BE2C (cell line): ENCODE measurements around the gene ZNRF2.

Experiments used
- DNase-seq: peaks from one replicate; pipeline ENCODE4 v3.0.0-alpha.2; 2020
- H3K27me3 ChIP-seq: fragments of 250-450 bp; sonication (Bioruptor Pico); 2 replicates; pipeline ENCODE4 v1.5.1; 2020; ENCODE audit warnings: mild to moderate bottlenecking
- H3K36me3 ChIP-seq: fragments of 250-450 bp; sonication (Bioruptor Pico); 2 replicates; pipeline ENCODE4 v1.5.1; 2020; ENCODE audit warnings: mild to moderate bottlenecking
- H3K4me1 ChIP-seq: fragments of 250-450 bp; sonication (Bioruptor Pico); 2 replicates; pipeline ENCODE4 v1.5.1; 2020
- H3K4me3 ChIP-seq: 2 replicates; pipeline ENCODE4 v1.5.1; 2011; ENCODE audit warnings: low read depth, low read length
- H3K9me3 ChIP-seq: fragments of 250-450 bp; sonication (Bioruptor Pico); 2 replicates; pipeline ENCODE4 v1.5.1; 2020
- TF ChIP-seq, protein P1 (sequence below): IDR thresholded peaks from 2 replicates; pipeline ENCODE4 v1.5.1; 2012; ENCODE audit warnings: mild to moderate bottlenecking, low read depth, low read length

Gene ZNRF2

DNA sequence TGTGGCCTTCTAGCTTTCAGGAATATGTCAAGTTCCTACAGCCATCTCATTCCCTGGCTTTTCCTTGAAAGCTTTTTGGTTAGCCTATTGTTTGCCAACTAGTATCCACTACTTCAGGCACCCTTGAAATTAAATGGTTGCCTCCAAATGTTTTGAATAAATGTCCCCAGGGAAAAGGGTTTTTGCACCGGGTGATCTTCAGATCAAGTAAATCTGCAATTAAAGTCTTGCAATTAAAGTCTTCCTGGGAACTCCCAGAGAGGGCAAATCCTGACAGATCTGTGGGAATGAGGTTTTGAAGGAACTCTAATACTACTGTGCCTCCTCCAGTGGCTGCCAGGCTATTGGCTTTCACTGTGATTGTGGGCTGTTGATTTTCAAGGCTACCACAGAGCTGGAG is 17.7 kb upstream of the ZNRF2 start:
- no peaks in the 10 kb centered on the region for H3K9me3 ChIP-seq
- TF ChIP-seq, protein P1, sequence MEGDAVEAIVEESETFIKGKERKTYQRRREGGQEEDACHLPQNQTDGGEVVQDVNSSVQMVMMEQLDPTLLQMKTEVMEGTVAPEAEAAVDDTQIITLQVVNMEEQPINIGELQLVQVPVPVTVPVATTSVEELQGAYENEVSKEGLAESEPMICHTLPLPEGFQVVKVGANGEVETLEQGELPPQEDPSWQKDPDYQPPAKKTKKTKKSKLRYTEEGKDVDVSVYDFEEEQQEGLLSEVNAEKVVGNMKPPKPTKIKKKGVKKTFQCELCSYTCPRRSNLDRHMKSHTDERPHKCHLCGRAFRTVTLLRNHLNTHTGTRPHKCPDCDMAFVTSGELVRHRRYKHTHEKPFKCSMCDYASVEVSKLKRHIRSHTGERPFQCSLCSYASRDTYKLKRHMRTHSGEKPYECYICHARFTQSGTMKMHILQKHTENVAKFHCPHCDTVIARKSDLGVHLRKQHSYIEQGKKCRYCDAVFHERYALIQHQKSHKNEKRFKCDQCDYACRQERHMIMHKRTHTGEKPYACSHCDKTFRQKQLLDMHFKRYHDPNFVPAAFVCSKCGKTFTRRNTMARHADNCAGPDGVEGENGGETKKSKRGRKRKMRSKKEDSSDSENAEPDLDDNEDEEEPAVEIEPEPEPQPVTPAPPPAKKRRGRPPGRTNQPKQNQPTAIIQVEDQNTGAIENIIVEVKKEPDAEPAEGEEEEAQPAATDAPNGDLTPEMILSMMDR, result no peak
- DNase-seq, result no peak
- H3K4me1 ChIP-seq, result no peaks in the 10 kb centered on the region
- no peak overlapping the region for H3K4me3 ChIP-seq
- no peaks in the 10 kb centered on the region for H3K27me3 ChIP-seq
- no peaks in the 10 kb centered on the region for H3K36me3 ChIP-seq

DNA sequence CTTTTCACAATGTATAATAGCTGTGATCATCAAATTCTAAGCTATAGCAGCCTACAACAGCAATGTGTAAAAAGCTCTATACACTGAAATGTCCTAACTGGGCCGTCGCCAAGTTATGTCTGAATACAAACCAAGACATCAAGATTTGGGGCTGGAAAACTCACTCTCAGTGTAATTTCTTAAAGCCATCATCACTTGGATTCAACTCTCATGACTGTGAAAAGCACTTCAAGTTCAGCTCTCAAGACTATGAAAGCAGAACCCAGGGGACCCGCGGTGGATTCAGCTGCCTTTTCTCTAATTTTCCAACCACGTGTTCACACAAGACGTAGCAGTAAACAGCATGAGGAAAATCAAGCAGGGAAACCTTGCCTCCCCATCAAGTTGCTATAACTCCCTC is 15.8 kb upstream of the ZNRF2 start:
- Histone ChIP-seq H3K4me3 (no peak overlapping the region), H3K4me1 (no peaks in the 10 kb centered on the region), H3K36me3 (no peaks in the 10 kb centered on the region), H3K9me3 (no peaks in the 10 kb centered on the region), H3K27me3 (no peaks in the 10 kb centered on the region)
- no peak for DNase-seq
- TF ChIP-seq, protein P1, result no peak

DNA sequence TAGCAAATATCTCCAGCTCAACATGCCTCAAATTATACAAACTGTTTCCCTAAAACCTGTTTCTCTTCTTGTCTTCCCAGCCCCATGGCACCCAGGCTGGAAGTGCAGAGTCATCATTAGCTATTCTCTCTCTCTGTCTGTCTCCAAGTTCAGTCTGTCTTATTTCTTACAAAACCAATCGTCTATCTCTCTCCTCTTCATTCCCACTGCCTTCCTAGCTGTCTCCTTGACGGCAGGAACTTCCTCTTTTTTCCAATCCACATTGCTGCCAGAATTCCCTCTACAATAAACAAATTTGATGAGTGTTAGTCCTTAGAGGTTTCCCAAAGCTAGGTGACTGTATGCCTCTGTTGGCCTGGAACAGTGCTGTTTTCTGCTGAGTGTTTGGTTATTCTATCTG is 14.9 kb upstream of the ZNRF2 start:
- H3K4me1 ChIP-seq, result no peaks in the 10 kb centered on the region
- TF ChIP-seq, protein P1, result no peak
- H3K36me3 ChIP-seq, result no peaks in the 10 kb centered on the region
- H3K4me3 ChIP-seq, result no peak overlapping the region
- no peak for DNase-seq
- H3K9me3 ChIP-seq, result no peaks in the 10 kb centered on the region
- H3K27me3 ChIP-seq, result no peaks in the 10 kb centered on the region

DNA sequence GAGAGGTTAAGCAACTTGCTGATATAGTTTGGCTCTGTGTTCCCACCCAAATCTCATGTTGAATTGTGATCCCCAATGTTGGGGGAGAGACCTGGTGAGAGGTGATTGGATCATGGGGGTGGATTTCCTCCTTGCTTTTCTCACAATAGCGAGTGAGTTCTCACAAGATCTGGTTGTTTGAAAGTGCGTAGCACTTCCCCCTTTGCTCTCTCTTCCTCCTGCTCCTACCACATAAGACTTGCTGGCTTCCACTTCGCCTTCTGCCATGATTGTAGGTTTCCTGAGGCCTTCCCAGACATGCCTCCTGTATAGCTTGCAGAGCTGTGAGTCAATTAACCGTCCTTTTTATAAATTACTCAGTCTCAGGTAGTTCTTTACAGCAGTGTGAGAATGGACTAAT is 13.5 kb upstream of the ZNRF2 start:
- H3K36me3 ChIP-seq, result no peaks in the 10 kb centered on the region
- H3K4me1 ChIP-seq, result no peaks in the 10 kb centered on the region
- H3K4me3 ChIP-seq, result no peak overlapping the region
- TF ChIP-seq, protein P1, result no peak
- DNase-seq, result no peak
- H3K9me3 ChIP-seq, result no peaks in the 10 kb centered on the region
- no peaks in the 10 kb centered on the region for H3K27me3 ChIP-seq

DNA sequence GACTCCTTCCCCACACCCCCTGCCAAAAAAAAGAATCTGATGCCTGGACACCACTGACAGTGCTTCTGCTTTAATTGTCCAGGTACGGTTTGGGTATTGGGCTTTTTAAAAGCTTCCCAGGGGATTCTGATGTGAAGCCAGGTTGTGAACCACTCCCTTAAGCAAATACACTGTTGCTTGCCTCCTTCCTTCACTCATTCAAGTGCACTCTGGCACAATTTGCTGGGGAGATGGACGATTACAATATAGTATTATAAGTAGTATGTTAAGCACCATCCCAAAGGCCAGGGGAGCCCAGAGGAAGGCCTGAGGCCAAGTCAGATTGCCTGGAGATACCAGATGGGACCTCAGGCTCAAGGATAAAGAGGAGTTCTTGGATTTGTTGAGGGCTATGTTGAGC is 12.3 kb upstream of the ZNRF2 start:
- Histone ChIP-seq H3K4me3 (no peak overlapping the region), H3K27me3 (no peaks in the 10 kb centered on the region), H3K4me1 (no peaks in the 10 kb centered on the region), H3K9me3 (no peaks in the 10 kb centered on the region), H3K36me3 (no peaks in the 10 kb centered on the region)
- DNase-seq, result no peak
- TF ChIP-seq, protein P1, result no peak

DNA sequence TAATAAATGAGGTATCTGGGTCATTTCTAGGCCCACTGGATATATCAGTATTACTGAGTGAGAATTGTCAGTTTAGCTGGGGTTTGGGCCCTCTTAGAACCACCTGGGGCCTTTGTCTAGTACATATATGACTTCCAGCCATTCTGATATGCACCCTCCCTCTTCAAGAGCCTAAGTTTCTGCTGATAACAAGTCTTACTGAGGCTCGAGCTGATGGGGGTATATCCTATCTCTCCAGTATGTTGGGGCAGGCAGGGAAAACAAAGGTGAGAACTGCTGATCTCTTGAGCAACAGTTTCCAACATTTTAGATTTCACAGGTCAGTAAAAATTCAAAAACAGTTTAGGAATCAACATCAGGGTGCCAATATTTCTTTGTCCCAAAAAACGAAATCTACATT is 10.8 kb upstream of the ZNRF2 start:
- no peaks in the 10 kb centered on the region for H3K27me3 ChIP-seq
- no peak for DNase-seq
- H3K4me1 ChIP-seq, result no peaks in the 10 kb centered on the region
- no peak overlapping the region for H3K4me3 ChIP-seq
- TF ChIP-seq, protein P1, result no peak
- H3K36me3 ChIP-seq, result no peaks in the 10 kb centered on the region
- H3K9me3 ChIP-seq, result no peaks in the 10 kb centered on the region
